GM23338 (cell line): ENCODE measurements around the gene QRFP. TPM values are rescaled to one million over a fixed set of nuclear protein-coding genes. Genes with fewer than 3 reads are reported as not detected.

Experiments
- ATAC-seq: fragments of 200-7000 bp; cut with Tn5 transposase; 3 replicates; pipeline ENCODE4 v1.9.1; 2020
- DNase-seq: peaks from one replicate; pipeline ENCODE4 v3.0.0-alpha.2; 2015; ENCODE audit warnings: low spot score
- H2AFZ ChIP-seq: fragments of 200-600 bp; sonication (generic); 2 replicates; pipeline ENCODE4 v1.8.0; 2016; ENCODE audit warnings: antibody characterized with exemption, mild to moderate bottlenecking, moderate library complexity
- H3F3A ChIP-seq: fragments of 200-600 bp; sonication (generic); replicated peaks from 2 replicates; pipeline ENCODE4 v1.8.0; 2017; ENCODE audit warnings: antibody characterized with exemption, mixed run types, low read depth
- H3K27ac ChIP-seq: fragments of 200-600 bp; sonication (generic); 2 replicates; pipeline ENCODE4 v1.6.1; 2016; ENCODE audit warnings: low read depth
- H3K27me3 ChIP-seq: fragments of 200-600 bp; sonication (generic); 2 replicates; pipeline ENCODE4 v1.8.0; 2016; ENCODE audit warnings: mild to moderate bottlenecking, mixed run types, moderate library complexity; ENCODE audit not compliant: insufficient read depth
- H3K36me3 ChIP-seq: fragments of 200-600 bp; sonication (generic); 2 replicates; pipeline ENCODE4 v1.8.0; 2016; ENCODE audit warnings: mild to moderate bottlenecking; ENCODE audit not compliant: insufficient read depth
- H3K4me1 ChIP-seq: fragments of 200-600 bp; sonication (generic); 2 replicates; pipeline ENCODE4 v1.8.0; 2016; ENCODE audit warnings: mild to moderate bottlenecking, moderate library complexity; ENCODE audit not compliant: insufficient read depth
- H3K4me2 ChIP-seq: fragments of 200-600 bp; sonication (generic); 2 replicates; pipeline ENCODE4 v1.7.1; 2017; ENCODE audit warnings: mixed run types
- H3K4me3 ChIP-seq: fragments of 200-600 bp; sonication (generic); 2 replicates; pipeline ENCODE4 v1.6.1; 2016; ENCODE audit warnings: mixed run types
- H3K79me2 ChIP-seq: fragments of 200-600 bp; sonication (generic); replicated peaks from 2 replicates; pipeline ENCODE4 v1.8.0; 2017; ENCODE audit warnings: mild to moderate bottlenecking; ENCODE audit not compliant: insufficient read depth
- H3K9me2 ChIP-seq: fragments of 200-600 bp; sonication (generic); 2 replicates; pipeline ENCODE4 v1.8.0; 2017; ENCODE audit not compliant: insufficient read depth
- H4K20me1 ChIP-seq: fragments of 200-600 bp; sonication (generic); replicated peaks from 2 replicates; pipeline ENCODE4 v1.8.0; 2017; ENCODE audit warnings: mild to moderate bottlenecking; ENCODE audit not compliant: insufficient read depth
- H3K27ac Mint-ChIP-seq: 2 replicates; pipeline ENCODE4 v1.8.0; 2020; ENCODE audit warnings: inconsistent platforms, mild to moderate bottlenecking, moderate library complexity, mixed read lengths
- H3K27me3 Mint-ChIP-seq: 3 replicates; pipeline ENCODE4 v1.8.0; 2022; ENCODE audit warnings: low read depth, mild to moderate bottlenecking, moderate library complexity, mixed read lengths, inconsistent platforms; ENCODE audit not compliant: insufficient read depth, poor library complexity
- H3K36me3 Mint-ChIP-seq: 3 replicates; pipeline ENCODE4 v1.8.0; 2021; ENCODE audit warnings: low read depth, mild to moderate bottlenecking, inconsistent platforms, moderate library complexity, mixed read lengths
- H3K4me1 Mint-ChIP-seq: 3 replicates; pipeline ENCODE4 v1.8.0; 2020; ENCODE audit warnings: mild to moderate bottlenecking, inconsistent platforms, mixed read lengths
- H3K4me3 Mint-ChIP-seq: 3 replicates; pipeline ENCODE4 v1.8.0; 2021; ENCODE audit warnings: moderate library complexity, mild to moderate bottlenecking, inconsistent platforms, mixed read lengths
- H3K9me3 Mint-ChIP-seq: 3 replicates; pipeline ENCODE4 v1.8.0; 2020; ENCODE audit warnings: moderate library complexity, mild to moderate bottlenecking, inconsistent platforms, mixed read lengths
- CREB1 ChIP-seq: fragments of 250-450 bp; sonication (Bioruptor Pico); IDR thresholded peaks from 2 replicates; pipeline ENCODE4 v1.5.0; 2020; ENCODE audit warnings: low read depth, mild to moderate bottlenecking, moderate library complexity
- CTCF ChIP-seq, 2 experiments: fragments of 200-600 bp in 1 of 2; sonication (generic) in 1 of 2; conservative IDR thresholded peaks; 2 replicates each; pipeline versions ENCODE4 v1.5.1 to v1.6.1; 2016 to 2017; ENCODE audit warnings: antibody characterized with exemption in 2 of 2, low read depth in 2 of 2, mild to moderate bottlenecking in 2 of 2, moderate library complexity in 1 of 2
- ETS1 ChIP-seq: IDR thresholded peaks from 2 replicates; pipeline ENCODE4 v1.6.1; 2016; ENCODE audit warnings: antibody characterized with exemption
- EZH2 ChIP-seq: fragments of 200-600 bp; sonication (generic); IDR thresholded peaks from one replicate; pipeline ENCODE4 v1.8.0; 2017; ENCODE audit warnings: antibody characterized with exemption, mild to moderate bottlenecking, low read depth; ENCODE audit not compliant: unreplicated experiment
- EZH2phosphoT487 ChIP-seq: fragments of 200-600 bp; sonication (generic); IDR thresholded peaks from one replicate; pipeline ENCODE4 v1.8.1; 2018; ENCODE audit warnings: antibody characterized with exemption; ENCODE audit not compliant: unreplicated experiment
- JUNB ChIP-seq: IDR thresholded peaks from one replicate; pipeline ENCODE4 v1.6.1; 2016; ENCODE audit warnings: antibody characterized with exemption; ENCODE audit not compliant: unreplicated experiment
- NANOG ChIP-seq: IDR thresholded peaks from 2 replicates; pipeline ENCODE4 v1.6.1; 2016; ENCODE audit warnings: antibody characterized with exemption, borderline replicate concordance
- POLR2AphosphoS5 ChIP-seq: IDR thresholded peaks from 2 replicates; pipeline ENCODE4 v1.6.1; 2016; ENCODE audit warnings: antibody characterized with exemption, low read depth
- REST ChIP-seq: IDR thresholded peaks from one replicate; pipeline ENCODE4 v1.6.1; 2018; ENCODE audit warnings: antibody characterized with exemption; ENCODE audit not compliant: unreplicated experiment
- STAT1 ChIP-seq: IDR thresholded peaks from one replicate; pipeline ENCODE4 v1.6.1; 2016; ENCODE audit warnings: antibody characterized with exemption; ENCODE audit not compliant: unreplicated experiment
- ZNF114 ChIP-seq: fragments of 250-450 bp; sonication (Bioruptor Pico); IDR thresholded peaks from 2 replicates; pipeline ENCODE4 v1.5.0; 2020; ENCODE audit warnings: mild to moderate bottlenecking, moderate library complexity
- ZNF331 ChIP-seq: fragments of 250-450 bp; sonication (Bioruptor Pico); IDR thresholded peaks from 2 replicates; pipeline ENCODE4 v1.5.0; 2020; ENCODE audit warnings: low read depth, mild to moderate bottlenecking, moderate library complexity
- ZNF462 ChIP-seq: fragments of 250-450 bp; sonication (Bioruptor Pico); IDR thresholded peaks from 2 replicates; pipeline ENCODE4 v1.5.0; 2020; ENCODE audit warnings: mild to moderate bottlenecking, moderate library complexity
- polyA plus RNA-seq: library from polyadenylated mRNA; unstranded; fragments of >200 nt; fragmentation: Nextera tagmentation; extraction: Ambion mirVana; gene quantifications from 2 replicates; pipeline ENCODE4 v1.2.1, GENCODE V29; 2016
- total RNA-seq: library from RNA; depleted of rRNA; stranded (reverse); fragments of >200 nt; shearing (Covaris generic); gene quantifications from 2 replicates; pipeline ENCODE4 v1.2.3, GENCODE V29; 2014

QRFP gene
- total and polyA plus RNA-seq, 2 experiments from 2014 or later, result not detected

GRCh38 chr9:130885484-130886375 is 10.9 kb downstream of the QRFP start:
- H2AFZ ChIP-seq, result no peak overlapping the region
- peaks cover 7% of the 10 kb centered on the region; the same call in 1 of the 3 replicates for H3K4me1 Mint-ChIP-seq
- H3K27me3 Mint-ChIP-seq, result peaks cover 9% of the 10 kb centered on the region
- H3K79me2 ChIP-seq, result no peaks in the 10 kb centered on the region
- no peak for TF ChIP-seq REST
- no peak for TF ChIP-seq NANOG
- TF ChIP-seq CREB1 (CRISPR knock-in tag), result no peak
- no peak for TF ChIP-seq ETS1
- no peak for TF ChIP-seq CTCF (conservative IDR thresholded peaks at IDR 0.05; ENCODE audit: low read depth in 2 of 2)
- no peak for TF ChIP-seq ZNF462 (CRISPR knock-in tag)
- TF ChIP-seq ZNF331 (CRISPR knock-in tag), result no peak
- TF ChIP-seq STAT1, result no peak
- TF ChIP-seq EZH2, result no peak
- TF ChIP-seq JUNB, result no peak
- TF ChIP-seq POLR2AphosphoS5, result no peak
- TF ChIP-seq ZNF114 (CRISPR knock-in tag), result no peak
- no peak for TF ChIP-seq EZH2phosphoT487
- DNase-seq (no peak), ATAC-seq (no peak; the same call in 1 of the 3 replicates)
- peaks cover 60% of the 10 kb centered on the region for H3K36me3 Mint-ChIP-seq
- no peak overlapping the region for H3K4me3 ChIP-seq
- no peaks in the 10 kb centered on the region for H3F3A ChIP-seq
- no peaks in the 10 kb centered on the region for H3K27me3 ChIP-seq
- H3K9me3 Mint-ChIP-seq, result no peaks in the 10 kb centered on the region
- H3K4me3 Mint-ChIP-seq, result no peak overlapping the region
- H3K27ac Mint-ChIP-seq, result peak overlapping the region; percentile 94
- H4K20me1 ChIP-seq, result peaks cover 6% of the 10 kb centered on the region; the same call in 1 of the 2 replicates
- no peaks in the 10 kb centered on the region for H3K4me1 ChIP-seq
- H3K9me2 ChIP-seq, result no peaks in the 10 kb centered on the region
- H3K27ac ChIP-seq, result peak overlapping the region; percentile 76; the same call in 1 of the 2 replicates
- H3K36me3 ChIP-seq, result peaks cover 33% of the 10 kb centered on the region; the same call in 1 of the 2 replicates
- H3K4me2 ChIP-seq, result no peak overlapping the region
